Stimulated activated CD8-positive, alpha-beta memory T cell treated with anti-CD3 and anti-CD28 coated beads, Interleukin-4, amount 100 ng/mL, for 48 hours (primary cell): Measurements from ENCODE around the gene SPTBN1.

Source experiments
- DNase-seq: peaks from one replicate; pipeline ENCODE4 v3.0.0-alpha.2; 2020

SPTBN1 gene

GRCh38 chr2:54434711-54435110 lies 21.4 kb upstream of the SPTBN1 start:
- no peak for DNase-seq

GRCh38 chr2:54435325-54436226 lies 20.6 kb upstream of the SPTBN1 start:
- DNase-seq, result no peak

- no peak for DNase-seq
Measured at GRCh38 chr2:54437588-54437987, 18.5 kb upstream of the SPTBN1 start.

- no peak for DNase-seq
Measured at GRCh38 chr2:54438271-54438670, 17.9 kb upstream of the SPTBN1 start.

- no peak for DNase-seq
Measured at GRCh38 chr2:54439582-54439981, 16.5 kb upstream of the SPTBN1 start.

- DNase-seq, result no peak
Measured at GRCh38 chr2:54440050-54440449, 16.1 kb upstream of the SPTBN1 start.

GRCh38 chr2:54444503-54444902 lies 11.6 kb upstream of the SPTBN1 start:
- DNase-seq, result no peak

GRCh38 chr2:54446122-54446521 lies 10.0 kb upstream of the SPTBN1 start:
- DNase-seq, result no peak

GRCh38 chr2:54446625-54447024 lies 9.5 kb upstream of the SPTBN1 start:
- no peak for DNase-seq

- no peak for DNase-seq
Measured at GRCh38 chr2:54454548-54455130, 1.5 kb upstream of the SPTBN1 start.

- no peak for DNase-seq
Measured at GRCh38 chr2:54455131-54455562, 980 bp upstream of the SPTBN1 start.

- DNase-seq, result no peak
Measured at GRCh38 chr2:54456362-54456611, 160 bp downstream of the SPTBN1 start.

GRCh38 chr2:54456612-54457322 lies 640 bp downstream of the SPTBN1 start:
- peak; percentile 28 for DNase-seq

- DNase-seq, result peak; percentile 28
Measured at GRCh38 chr2:54457323-54458023, 1.3 kb downstream of the SPTBN1 start.

GRCh38 chr2:54459037-54459441 lies 2.9 kb downstream of the SPTBN1 start:
- DNase-seq, result no peak

GRCh38 chr2:54461261-54461660 lies 5.1 kb downstream of the SPTBN1 start:
- DNase-seq, result no peak

GRCh38 chr2:54464341-54464740 lies 8.2 kb downstream of the SPTBN1 start:
- no peak for DNase-seq

GRCh38 chr2:54465143-54465542 lies 9.0 kb downstream of the SPTBN1 start:
- no peak for DNase-seq

- DNase-seq, result no peak
Measured at GRCh38 chr2:54466870-54467269, 10.7 kb downstream of the SPTBN1 start.

- DNase-seq, result no peak
Measured at GRCh38 chr2:54468673-54469072, 12.5 kb downstream of the SPTBN1 start.

GRCh38 chr2:54469484-54470053 lies 13.4 kb downstream of the SPTBN1 start:
- DNase-seq, result no peak

GRCh38 chr2:54470266-54470938 lies 14.3 kb downstream of the SPTBN1 start:
- no peak for DNase-seq
